Gastroesophageal sphincter (tissue), 3 donors: Measurements from ENCODE around the gene CBARP.

ENCODE experiments used
- CTCF ChIP-seq, 4 experiments: fragments of 200-600 bp in 2 of 4; fragments of 450-650 bp in 2 of 4; sonication (generic) in 1 of 4; IDR thresholded peaks; one replicate each; pipeline ENCODE4 v1.5.1; 2017 to 2019; ENCODE audit warnings: antibody characterized with exemption in 4 of 4, mild to moderate bottlenecking in 2 of 4, moderate library complexity in 2 of 4
- EP300 ChIP-seq: sonication (generic); formaldehyde crosslinking; IDR thresholded peaks from one replicate; pipeline ENCODE4 v1.6.1; 2017; ENCODE audit warnings: antibody characterized with exemption, mild to moderate bottlenecking
- POLR2A ChIP-seq, 2 donors: fragments of 450-650 bp; IDR thresholded peaks; one replicate each; pipeline ENCODE4 v1.6.1; 2017; ENCODE audit warnings: antibody characterized with exemption in 2 of 2, mild to moderate bottlenecking in 2 of 2, moderate library complexity in 1 of 2

GRCh38 chr19:1265615-1266128, 27.9 kb upstream of the CBARP start:
- no peak for TF ChIP-seq CTCF (IDR thresholded peaks at IDR 0.05)
- TF ChIP-seq EP300: no peak
- TF ChIP-seq POLR2A (IDR thresholded peaks at IDR 0.05): no peak
